Omental fat pad (tissue), 4 donors: ENCODE data around the gene NCAPD3. TPM values are rescaled to one million over a fixed set of nuclear protein-coding genes. Genes with fewer than 3 reads are reported as not detected.
A peak's percentile ranks its signal among the peaks of the same experiment; 100 is the strongest.

Experiments
- ATAC-seq: fragments of 150-250 bp; one replicate; pipeline ENCODE4 v1.9.1; 2016; ENCODE audit warnings: mild to moderate bottlenecking, moderate library complexity; ENCODE audit not compliant: low FRiP score
- DNase-seq: peaks from one replicate; pipeline ENCODE4 v3.0.0-alpha.2; 2019; ENCODE audit warnings: low spot score
- CTCF ChIP-seq, 3 donors: fragments of 450-650 bp; IDR thresholded peaks; one replicate each; pipeline ENCODE4 v1.5.1; 2016 to 2017; ENCODE audit warnings: antibody characterized with exemption in 3 of 3, mild to moderate bottlenecking in 3 of 3, moderate library complexity in 2 of 3
- total RNA-seq, 4 donors: library from RNA; depleted of rRNA; stranded (reverse); fragments of >200 nt; gene quantifications; one replicate each; pipeline ENCODE4 v1.1.0, GENCODE V29; 2016

Gene NCAPD3
- total RNA-seq, 4 donors from 2014 or later = 10.4 to 14.3 (median 11.2) TPM

GRCh38 chr11:134178032-134178674 is 45.6 kb downstream of the NCAPD3 start:
- no peak for TF ChIP-seq CTCF (IDR thresholded peaks at IDR 0.05)

GRCh38 chr11:134176284-134176683 is 47.5 kb downstream of the NCAPD3 start:
- ATAC-seq = no peak
- DNase-seq = no peak
- TF ChIP-seq CTCF (IDR thresholded peaks at IDR 0.05) = no peak

More at GRCh38 chr11:134178032-134178674, 45.6 kb downstream of the NCAPD3 start:
- DNase-seq (no peak), ATAC-seq (no peak)

GRCh38 chr11:134173296-134173695 is 50.5 kb downstream of the NCAPD3 start:
- TF ChIP-seq CTCF (IDR thresholded peaks at IDR 0.05) = no peak
- peak; percentile 43 for ATAC-seq
- DNase-seq = no peak

- ATAC-seq = no peak
- DNase-seq = no peak
- TF ChIP-seq CTCF (IDR thresholded peaks at IDR 0.05) = no peak
These were observed 51.8 kb downstream of the NCAPD3 start for GRCh38 chr11:134171951-134172350.

GRCh38 chr11:134170919-134171281 is 52.9 kb downstream of the NCAPD3 start:
- no peak for ATAC-seq
- DNase-seq = no peak
- TF ChIP-seq CTCF (IDR thresholded peaks at IDR 0.05) = no peak

DNA sequence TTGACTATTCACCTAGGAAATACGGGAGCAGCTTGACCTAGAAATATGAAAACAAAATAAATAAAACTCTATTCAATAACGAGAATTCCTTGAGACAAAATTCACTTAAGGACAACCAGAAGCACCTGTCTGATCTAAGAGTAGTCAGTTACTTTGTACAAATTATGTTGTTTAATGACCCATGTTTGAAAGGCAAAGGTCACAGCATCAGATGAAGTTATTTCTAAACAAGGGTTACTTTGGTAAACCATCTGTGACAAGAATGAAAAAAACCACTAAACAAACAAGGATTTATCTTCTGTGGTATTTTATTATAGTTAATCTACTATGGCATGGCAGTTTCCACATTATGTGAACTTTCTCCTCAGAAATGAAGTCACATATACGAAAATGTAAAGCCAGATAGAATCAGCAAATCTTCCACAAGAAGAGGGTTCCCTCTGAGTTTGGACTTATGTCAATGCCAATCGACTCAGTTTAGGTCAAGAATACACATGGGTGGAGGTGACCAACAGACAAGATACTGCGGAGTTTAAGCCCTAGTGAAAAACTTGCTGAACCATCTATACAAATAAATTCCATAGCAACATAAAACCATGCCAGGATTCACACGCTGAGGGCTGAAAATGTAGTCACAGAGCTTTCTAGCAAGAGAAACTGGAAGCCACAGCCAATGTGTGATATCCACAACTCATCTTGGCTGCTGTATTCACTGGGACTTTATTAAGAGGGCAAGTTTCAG is 53.4 kb downstream of the NCAPD3 start:
- ATAC-seq (no peak), DNase-seq (no peak)
- no peak for TF ChIP-seq CTCF (IDR thresholded peaks at IDR 0.05)
